BJ (cell line): Measurements from ENCODE around the gene ARHGAP18. TPM values are rescaled to one million over a fixed set of nuclear protein-coding genes. Genes with fewer than 3 reads are reported as not detected.

Source experiments
- CTCF ChIA-PET: fragments of 350-600 bp; formaldehyde crosslinking; extraction: SDS; loops from one replicate; lab custom pipeline; 2021; ENCODE audit warnings: antibody characterized with exemption, inconsistent platforms; lab: Yijun Ruan, JAX
- POLR2A ChIA-PET: fragments of 300-600 bp; sonication (Branson Sonifier 250); formaldehyde crosslinking; extraction: SDS; loops from one replicate; lab custom pipeline; 2021; ENCODE audit warnings: antibody characterized with exemption; lab: Charles Lee
- DNase-seq: peaks from one replicate; pipeline ENCODE4 v3.0.0-alpha.2; 2011; ENCODE audit warnings: low read depth
- H3K27me3 ChIP-seq: 2 replicates; pipeline ENCODE4 v1.6.0; 2011; ENCODE audit warnings: low read length; ENCODE audit not compliant: control insufficient read depth, insufficient read depth
- H3K36me3 ChIP-seq: 2 replicates; pipeline ENCODE4 v1.5.1; 2011; ENCODE audit warnings: low read length; ENCODE audit not compliant: control insufficient read depth, insufficient read depth
- H3K4me3 ChIP-seq: 2 replicates; pipeline ENCODE4 v1.5.1; 2011; ENCODE audit warnings: low read depth, mild to moderate bottlenecking, control low read depth, low read length
- polyA plus RNA-seq: library from polyadenylated mRNA; depleted of rRNA; stranded (reverse); fragments of >200 nt; gene quantifications from 2 replicates; pipeline ENCODE4 v1.2.3, GENCODE V29; 2011
- TF ChIP-seq, protein P1 (sequence below): IDR thresholded peaks from 2 replicates; pipeline ENCODE4 v1.5.1; 2011; ENCODE audit warnings: low read depth, mild to moderate bottlenecking, control low read depth, inconsistent platforms, low read length, moderate library complexity; ENCODE audit not compliant: insufficient read depth

The ARHGAP18 gene
- polyA plus RNA-seq, 1 experiment = 9.8 TPM

DNA sequence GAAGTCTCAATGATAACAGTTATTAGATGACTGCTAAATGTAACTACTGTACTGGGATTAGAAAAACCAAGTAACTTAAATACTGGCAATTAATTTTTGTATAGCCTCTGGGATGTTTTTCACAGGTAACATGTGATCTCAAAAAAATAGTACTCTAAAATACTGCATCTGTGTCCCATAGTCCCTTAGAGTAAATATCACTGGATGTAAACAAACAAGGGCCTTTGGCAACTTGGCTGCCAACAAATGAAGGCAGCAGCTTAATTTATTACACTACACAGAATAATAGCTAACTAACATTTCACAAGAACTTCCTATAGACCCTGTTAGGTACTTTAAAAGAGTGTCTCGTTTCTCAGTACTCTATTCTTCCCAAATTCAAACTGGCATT lies 14.0 kb downstream of the ARHGAP18 start:
- TF ChIP-seq, protein P1, sequence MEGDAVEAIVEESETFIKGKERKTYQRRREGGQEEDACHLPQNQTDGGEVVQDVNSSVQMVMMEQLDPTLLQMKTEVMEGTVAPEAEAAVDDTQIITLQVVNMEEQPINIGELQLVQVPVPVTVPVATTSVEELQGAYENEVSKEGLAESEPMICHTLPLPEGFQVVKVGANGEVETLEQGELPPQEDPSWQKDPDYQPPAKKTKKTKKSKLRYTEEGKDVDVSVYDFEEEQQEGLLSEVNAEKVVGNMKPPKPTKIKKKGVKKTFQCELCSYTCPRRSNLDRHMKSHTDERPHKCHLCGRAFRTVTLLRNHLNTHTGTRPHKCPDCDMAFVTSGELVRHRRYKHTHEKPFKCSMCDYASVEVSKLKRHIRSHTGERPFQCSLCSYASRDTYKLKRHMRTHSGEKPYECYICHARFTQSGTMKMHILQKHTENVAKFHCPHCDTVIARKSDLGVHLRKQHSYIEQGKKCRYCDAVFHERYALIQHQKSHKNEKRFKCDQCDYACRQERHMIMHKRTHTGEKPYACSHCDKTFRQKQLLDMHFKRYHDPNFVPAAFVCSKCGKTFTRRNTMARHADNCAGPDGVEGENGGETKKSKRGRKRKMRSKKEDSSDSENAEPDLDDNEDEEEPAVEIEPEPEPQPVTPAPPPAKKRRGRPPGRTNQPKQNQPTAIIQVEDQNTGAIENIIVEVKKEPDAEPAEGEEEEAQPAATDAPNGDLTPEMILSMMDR = no peak
- H3K27me3 ChIP-seq = no peaks in the 10 kb centered on the region
- 0 out of 2 replicates have a peak, but pooled peaks cover 1% of the 10 kb centered on the region for H3K36me3 ChIP-seq
- DNase-seq = no peak
- CTCF ChIA-PET = interaction anchor here (0.6 to 1.7 kb wide), 2 partner anchors 10 to 15 kb away, joined by 3 to 4 read pairs; no protein-coding TSS in a partner anchor
- no peak overlapping the region for H3K4me3 ChIP-seq
- POLR2A ChIA-PET = interaction anchor here (0.6 kb wide), 1 partner anchor 10 kb away, joined by 3 read pairs; no protein-coding TSS in a partner anchor

DNA sequence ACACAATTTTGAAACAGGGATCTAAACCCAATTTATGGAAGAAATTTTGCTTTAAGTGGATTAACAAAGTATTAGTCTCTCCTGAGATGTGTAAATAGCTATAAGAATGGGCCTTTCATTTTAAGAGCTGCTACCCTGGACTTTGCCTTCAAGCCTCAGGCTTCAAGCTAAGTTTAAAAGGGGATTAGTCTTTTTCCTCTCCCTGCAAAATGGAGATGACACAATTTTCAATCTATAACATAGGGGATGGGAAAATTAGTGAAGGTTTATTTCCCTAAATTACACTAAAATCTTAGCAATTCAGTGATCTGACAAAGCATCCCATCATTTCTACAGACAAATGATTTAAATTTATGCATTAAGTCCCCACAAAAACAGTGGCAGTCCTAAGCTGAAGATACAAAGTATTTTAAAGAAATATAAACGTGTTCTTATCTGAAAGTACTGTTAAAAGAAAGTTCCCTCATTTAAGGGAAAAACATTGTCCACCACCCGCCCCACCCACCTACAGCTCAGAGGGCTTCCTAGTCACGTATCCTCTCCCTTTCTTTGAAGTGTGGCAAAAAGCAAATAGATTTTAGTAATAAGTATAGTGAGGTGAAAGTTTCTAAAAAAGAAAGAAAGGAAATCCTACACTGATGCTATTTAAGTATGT lies 14.5 kb downstream of the ARHGAP18 start:
- H3K36me3 ChIP-seq = 0 out of 2 replicates have a peak, but pooled peaks cover 1% of the 10 kb centered on the region
- ChIA-PET POLR2A (interaction anchor here (0.6 kb wide), 1 partner anchor 9 kb away, joined by 3 read pairs; no protein-coding TSS in a partner anchor), CTCF (interaction anchor here (0.9 kb wide), 1 partner anchor 10 kb away, joined by 3 read pairs; no protein-coding TSS in a partner anchor)
- no peaks in the 10 kb centered on the region for H3K27me3 ChIP-seq
- no peak for DNase-seq
- no peak overlapping the region for H3K4me3 ChIP-seq
- TF ChIP-seq, protein P1 = no peak

DNA sequence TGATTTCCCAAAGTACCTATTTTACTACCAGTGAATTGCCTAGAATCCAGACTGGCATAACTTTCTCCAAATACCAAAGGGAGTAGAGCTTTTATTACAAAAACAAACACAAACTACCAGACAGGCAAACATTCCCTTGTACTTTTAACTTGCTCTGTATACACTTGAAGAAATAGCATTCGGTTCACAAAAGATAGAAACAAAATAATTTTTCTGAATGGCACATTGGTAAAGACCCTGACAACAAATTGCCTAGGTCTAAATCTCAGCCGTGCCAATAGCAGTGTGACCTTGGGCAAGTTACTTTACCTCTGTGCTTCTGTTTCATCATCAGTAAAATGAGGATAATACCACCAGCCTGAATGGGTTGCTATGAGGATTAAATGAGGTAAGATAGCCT lies 15.9 kb downstream of the ARHGAP18 start:
- ChIA-PET POLR2A (no interaction called here), CTCF (interaction anchor here (0.8 kb wide), 1 partner anchor 53 kb away, joined by 4 read pairs; no protein-coding TSS in a partner anchor)
- no peaks in the 10 kb centered on the region for H3K27me3 ChIP-seq
- 0 out of 2 replicates have a peak, but pooled peaks cover 1% of the 10 kb centered on the region for H3K36me3 ChIP-seq
- TF ChIP-seq, protein P1 = no peak
- H3K4me3 ChIP-seq = no peak overlapping the region
- DNase-seq = no peak

GRCh38 chr6:129692467-129692866 lies 17.5 kb downstream of the ARHGAP18 start:
- POLR2A ChIA-PET = no interaction called here
- Histone ChIP-seq H3K4me3 (no peak overlapping the region), H3K36me3 (0 out of 2 replicates have a peak, but pooled peaks cover 1% of the 10 kb centered on the region), H3K27me3 (no peaks in the 10 kb centered on the region)
- no peak for DNase-seq
- CTCF ChIA-PET = no interaction called here
- TF ChIP-seq, protein P1 = no peak

DNA sequence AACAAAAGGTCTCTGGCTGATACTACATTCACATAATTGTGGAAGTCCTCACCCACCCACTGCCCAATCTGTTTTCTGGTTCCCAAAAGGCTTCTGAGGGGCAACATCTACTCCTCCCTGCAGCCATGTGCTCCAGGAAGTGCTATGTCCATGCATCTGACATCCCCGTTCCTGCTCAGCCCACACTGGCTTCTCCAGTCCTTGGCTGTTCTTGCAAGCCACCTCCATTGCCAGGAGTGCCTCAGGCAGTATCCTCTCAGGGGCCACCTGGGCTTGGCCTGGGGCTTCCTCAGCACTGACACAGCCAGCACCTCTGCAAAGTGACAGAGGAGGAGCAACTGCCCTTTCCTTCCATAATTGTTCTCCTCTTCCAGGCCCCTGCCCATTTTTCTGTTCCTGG lies 18.3 kb downstream of the ARHGAP18 start:
- POLR2A ChIA-PET = no interaction called here
- CTCF ChIA-PET = no interaction called here
- 0 out of 2 replicates have a peak, but pooled peaks cover under 1% of the 10 kb centered on the region for H3K36me3 ChIP-seq
- no peak overlapping the region for H3K4me3 ChIP-seq
- TF ChIP-seq, protein P1 = no peak
- H3K27me3 ChIP-seq = no peaks in the 10 kb centered on the region
- DNase-seq = no peak
